ELR (cell line): Measurements from ENCODE around the gene MMP20.

ENCODE experiments used
- DNase-seq: peaks from one replicate; pipeline ENCODE4 v3.0.0-alpha.2; 2015; ENCODE audit warnings: low read depth

Gene MMP20

DNA sequence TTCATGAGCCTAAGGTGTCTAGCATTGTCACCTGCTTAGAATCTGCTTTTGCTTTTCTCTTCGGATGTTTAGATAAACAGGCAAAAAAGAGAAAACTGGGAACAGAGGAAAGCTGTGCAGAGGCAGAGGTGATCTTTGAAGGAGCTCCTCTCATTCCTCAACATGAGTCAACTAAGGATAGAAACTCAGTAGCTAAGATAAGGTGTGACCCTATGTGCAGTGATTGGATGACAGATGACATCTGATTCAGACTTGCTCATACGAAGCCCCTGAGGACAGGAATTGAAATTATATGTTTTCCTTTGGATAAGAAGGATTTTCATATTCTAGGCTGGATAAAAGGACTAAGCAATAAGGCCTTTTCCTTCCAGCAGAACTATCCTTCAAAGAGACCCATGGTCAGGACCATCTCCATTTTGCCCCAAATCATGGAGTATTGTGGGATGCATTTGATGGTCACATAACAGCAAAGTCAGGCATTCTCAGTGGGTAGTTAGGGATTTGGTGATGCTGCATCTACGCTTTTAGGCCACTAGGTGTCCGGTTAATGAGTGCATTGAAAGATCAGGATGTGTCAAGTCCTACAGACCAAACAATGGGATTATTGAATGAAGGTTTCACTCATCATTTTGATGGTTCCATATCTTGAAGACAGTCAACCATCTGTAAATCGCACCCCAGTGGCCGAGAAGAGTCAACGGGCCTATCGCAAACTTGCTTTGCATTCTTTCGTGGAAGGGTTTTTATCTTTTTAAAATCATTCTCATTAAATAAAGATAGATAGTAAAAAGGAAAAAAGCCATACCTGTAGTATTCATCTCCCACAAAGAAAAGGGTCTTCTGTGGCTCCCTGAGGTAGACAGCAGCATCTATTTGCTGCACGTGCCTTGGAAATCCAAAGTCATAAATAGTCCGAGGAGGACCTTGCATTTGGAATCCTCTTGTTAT, 32.2 kb downstream of the MMP20 start:
- peak; percentile 63 for DNase-seq

DNA sequence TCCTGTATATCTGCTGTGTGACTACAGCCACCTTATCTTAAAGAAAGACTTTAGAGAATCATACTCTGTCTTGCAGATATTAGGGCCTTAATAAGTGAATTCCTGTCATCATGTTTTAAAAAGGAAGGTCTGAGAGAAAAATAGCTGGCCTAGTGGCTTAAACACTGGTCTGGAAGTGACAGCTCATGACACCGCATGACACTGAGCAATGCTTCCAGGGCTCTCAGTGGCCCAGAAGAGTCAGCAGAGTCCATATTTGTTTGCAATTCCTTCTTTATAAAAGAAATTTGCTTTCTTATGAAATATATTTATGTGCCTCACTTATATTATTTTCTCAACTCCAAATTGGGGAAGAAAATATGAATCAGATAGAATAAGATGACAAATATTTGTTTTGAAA, 33.0 kb downstream of the MMP20 start:
- DNase-seq = no peak

DNA sequence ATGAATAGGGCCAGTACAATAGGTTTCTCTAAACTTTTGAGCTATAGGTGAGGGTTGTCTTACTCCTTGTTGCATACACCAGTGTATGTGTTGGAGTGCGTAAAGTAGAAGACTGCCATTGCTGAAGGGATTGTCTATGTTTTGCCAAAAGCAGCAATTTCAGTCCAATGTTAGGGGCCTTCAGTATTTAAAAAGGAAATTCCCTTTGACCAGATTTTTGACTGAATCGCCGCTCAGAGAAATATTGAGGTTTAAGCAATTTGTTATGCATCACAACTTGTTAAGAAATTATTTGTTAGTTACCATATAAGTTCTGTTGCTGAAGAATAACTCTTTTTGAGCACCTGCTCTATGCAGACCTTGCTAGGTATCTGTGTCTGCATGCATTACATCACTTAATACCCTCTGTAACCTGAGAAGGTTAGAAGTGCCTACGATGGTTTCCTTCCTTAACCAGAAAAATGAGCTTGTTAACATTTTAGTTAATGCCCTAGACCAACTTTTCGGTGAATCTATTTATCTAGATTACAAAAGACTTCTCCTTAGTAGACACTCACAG, 33.9 kb downstream of the MMP20 start:
- no peak for DNase-seq

DNA sequence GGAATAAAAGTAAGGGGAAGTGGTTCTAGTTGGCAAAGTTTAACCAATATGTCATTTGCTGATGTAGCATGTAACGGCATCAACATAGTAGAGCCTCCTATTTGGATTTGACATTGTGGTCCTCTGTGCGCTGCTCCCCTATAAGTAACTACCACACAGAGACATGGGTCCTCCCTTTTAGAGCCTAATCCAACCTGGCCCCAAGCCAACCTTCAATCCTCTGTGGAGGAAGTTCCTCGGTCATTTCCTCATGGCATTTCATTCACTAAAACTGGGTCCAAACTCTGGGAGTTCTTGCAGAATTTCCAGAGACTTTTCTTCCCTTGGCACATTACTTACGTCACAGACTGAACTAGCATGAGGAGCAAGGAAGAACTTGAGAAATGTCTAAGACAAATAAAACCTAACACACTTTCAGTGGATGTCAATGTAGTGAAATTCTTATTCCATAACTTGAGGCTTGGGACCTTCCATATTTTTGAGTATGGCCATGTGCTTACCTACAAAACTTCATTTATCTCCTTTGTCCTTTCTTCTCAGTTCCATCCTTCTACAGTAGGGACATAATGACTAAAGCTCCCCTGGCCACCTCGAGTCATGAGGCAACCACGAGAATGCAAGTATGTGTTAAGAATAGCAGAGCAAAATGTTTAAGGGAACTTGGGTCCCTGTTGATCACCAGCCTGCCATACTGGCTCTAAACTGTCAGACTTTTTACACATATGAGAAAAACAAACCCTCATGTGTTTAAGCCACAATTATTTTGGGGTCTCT, 34.7 kb downstream of the MMP20 start:
- DNase-seq = no peak

DNA sequence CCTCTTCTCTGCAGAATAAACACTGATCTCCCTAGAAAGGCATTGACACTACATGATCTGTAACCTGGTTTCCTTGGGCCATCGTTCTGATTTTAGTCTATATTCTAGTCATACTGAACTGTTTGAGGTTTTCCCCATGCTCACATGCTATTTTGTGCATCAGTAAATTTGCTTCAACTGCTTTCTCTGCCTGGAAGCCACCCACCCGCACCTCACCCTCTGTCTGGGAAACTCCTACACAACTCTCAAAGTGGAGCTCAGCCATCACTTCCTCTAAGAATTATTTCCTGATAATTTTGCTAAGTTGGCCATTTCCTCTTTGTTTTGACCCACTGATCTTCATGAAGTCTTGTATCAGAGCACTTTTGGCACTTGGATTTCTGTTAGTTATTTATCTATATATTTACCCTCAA, 36.1 kb downstream of the MMP20 start:
- no peak for DNase-seq

DNA sequence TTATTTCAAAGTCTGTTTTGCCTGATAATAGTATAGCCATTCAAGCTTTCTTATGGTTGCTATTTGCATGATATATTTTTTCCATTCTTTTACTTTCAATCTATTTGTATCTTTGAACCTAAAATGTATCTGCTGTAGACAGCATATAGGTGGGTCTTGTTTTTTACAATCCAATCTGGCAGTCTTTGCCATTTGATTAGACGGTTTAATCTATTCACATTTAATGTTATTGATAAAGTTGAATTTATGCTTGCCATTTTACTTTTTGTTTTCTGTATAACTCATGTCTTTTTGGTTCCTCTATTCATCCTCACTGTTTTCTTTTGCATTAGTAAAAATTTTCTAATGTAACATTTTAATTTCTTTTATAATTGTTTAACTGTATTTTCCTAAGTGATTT, 37.4 kb downstream of the MMP20 start:
- no peak for DNase-seq

DNA sequence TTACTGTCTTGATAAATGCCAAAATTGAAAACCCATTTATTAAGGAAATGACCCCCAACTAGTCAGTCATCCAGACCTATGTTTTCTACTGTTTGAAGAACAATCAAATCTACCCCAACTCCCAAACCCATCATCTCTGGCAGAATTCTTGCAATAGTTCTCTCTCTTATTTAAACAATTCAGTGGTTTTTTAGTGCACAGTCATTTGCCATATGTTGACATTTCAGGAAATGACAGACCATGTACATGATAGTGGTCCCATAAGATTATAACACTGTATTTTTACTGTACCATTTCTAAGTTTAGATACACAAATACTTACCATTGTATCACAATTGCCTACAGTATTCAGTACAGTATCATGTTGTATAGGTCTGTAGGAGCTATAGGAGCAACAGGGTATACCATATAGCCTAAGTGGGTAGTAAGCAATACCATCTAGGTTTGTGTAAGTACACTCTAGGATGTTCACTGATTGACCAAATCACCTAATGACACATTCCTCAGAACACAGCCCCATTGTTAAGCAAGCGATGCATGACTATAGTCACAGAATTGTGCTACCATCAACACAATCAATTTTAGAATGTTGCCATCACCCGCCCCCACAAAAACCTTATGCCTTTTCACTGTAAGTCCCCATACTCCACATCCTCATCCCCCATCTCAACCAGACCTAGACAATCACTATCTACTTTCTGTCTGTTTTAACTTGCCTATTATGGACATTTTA, 41.8 kb downstream of the MMP20 start:
- peak; percentile 14 for DNase-seq

DNA sequence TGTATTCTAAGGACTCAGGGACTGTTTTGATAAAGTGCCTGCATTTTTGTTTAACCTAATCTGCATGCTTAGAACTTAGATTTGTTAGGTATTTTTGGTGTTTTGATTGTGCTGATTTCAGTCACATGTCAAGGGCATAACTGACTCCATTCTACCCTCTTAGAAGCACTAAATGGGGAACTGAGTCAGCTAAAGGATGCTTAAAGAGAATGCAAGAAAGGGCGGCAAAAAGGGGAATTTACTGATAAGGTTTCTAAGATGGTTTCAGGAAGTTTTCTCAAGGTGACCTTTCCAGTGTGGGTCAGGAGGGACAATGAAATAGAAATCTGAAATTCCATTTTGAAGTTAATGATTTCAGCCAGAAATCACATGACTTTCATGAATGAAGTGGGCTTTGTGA, 43.0 kb downstream of the MMP20 start:
- no peak for DNase-seq

DNA sequence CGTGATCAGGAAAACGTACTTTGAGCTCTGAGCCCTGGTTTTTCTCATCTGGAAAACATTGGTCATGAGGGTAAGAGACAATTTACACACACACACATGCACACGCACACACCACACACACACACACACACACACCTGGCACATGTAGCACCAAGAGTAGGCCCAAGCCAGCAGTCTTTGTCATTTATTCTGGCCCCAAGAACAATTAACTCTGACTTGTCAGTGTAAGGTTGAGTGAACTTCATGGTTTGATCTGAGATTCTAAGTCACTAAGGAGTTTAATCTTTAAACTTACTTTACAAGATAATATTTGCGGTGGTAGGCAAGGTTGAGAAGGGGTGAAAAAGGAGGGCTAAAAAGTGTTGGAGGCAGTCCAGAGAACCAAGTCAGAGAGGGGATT, 44.1 kb downstream of the MMP20 start:
- DNase-seq = no peak

DNA sequence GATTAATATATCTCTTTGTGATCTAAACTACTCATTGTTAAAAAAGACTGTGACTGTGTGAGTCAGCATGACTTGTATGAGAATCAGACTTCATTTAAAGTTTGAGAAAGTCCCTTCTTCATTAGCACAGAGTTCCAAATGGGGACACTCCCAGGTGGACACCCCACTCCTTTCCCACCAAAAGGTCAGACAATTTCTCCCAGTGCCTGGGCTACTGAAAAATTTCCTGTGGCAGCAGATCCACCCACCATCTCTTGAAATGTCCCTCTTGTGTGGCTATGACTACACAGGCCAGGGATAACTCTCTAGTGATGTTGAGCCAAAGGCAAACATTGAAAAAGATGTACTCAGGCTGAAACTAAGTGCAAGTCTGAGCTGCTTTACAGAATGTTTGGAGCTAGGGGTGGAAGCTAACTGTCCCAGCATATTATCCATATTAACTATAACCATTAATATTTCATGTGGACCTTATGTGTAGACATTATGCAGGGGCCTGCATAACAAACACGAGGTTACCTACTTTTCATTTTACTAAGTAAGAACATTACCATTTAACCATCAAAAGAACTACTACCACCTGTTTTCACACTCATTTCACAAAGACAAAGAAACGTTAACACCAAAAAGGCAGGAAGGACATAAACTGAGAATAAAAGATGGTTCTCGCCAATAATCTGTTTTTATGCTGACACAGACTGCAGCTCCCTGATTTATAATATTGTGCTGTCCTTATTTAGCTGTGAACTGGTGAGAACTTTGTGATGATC, 44.8 kb downstream of the MMP20 start:
- DNase-seq = peak; percentile 50

DNA sequence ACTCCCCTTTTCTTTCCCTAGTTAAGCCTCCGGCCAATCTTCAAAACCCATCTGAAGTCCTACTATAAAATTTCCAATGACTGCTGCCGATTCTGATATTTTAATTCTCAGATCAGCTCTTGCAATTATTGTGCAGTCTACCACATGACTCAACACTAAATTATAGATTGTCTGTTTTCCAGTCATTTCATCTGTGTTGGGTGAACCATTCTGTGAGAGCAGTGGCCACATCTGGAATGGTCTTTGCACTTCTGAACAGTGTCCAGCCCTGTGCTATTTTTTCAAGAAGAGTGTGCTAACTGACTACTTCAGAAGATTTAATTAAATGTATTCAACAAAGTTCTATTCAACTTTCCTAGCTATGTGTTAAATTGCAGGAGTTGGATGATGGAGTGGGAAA, 47.4 kb downstream of the MMP20 start:
- no peak for DNase-seq

DNA sequence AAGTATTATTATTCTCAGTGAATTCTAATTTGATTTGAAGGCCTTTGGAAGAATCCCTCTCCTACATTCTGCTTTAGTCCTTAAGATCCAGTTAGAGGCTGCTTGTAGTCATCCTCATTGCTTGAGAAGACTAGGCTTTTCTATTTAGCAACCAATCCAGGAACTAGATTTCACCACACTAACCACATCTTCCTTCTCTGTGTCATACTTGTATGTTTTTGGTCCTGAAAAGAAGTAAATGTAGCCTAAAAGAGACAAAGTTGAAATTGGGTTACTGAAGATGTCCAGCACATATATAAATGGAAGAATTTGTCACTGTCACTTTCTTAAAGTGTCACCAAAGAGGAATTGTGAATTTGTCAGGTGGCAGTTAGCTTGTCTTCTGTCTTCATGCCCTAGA, 48.0 kb downstream of the MMP20 start:
- DNase-seq = peak; percentile 34

DNA sequence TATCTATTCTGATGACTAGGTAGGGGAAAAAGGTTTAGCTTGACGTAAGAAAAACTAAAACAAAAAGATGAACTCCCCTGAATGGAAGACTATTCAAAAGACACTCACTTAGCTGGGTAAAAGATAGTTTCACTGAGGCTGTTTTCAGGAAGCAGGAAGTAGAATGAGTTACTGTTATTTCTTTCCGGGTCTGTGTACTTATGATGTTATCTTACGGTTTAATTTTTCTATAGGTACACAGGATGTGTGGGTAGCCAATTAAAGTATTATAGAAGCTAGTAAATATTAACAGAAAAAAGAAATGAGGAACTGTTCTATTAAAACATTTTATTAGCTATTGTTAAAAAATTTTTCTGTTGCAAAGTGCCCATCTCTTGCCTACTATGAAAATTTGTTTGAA, 48.8 kb downstream of the MMP20 start:
- DNase-seq = no peak

DNA sequence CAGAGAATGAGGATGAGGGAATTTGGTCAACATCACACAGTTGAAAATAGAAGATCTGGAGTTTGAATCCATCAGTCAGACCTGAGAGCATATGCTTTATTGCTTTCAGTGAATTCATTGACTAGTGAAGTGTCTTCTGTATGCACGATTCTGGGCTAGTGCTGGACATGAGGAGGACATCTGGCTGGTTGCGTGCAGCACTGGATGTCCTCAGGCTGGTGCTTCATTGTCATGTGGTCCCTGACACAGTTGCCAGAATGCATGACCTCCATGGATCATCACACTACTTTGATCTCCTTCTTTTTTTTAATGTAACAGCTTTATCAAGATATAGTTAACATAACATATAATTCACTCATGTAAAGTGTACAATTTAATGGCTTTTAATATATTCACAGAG, 50.1 kb downstream of the MMP20 start:
- no peak for DNase-seq

DNA sequence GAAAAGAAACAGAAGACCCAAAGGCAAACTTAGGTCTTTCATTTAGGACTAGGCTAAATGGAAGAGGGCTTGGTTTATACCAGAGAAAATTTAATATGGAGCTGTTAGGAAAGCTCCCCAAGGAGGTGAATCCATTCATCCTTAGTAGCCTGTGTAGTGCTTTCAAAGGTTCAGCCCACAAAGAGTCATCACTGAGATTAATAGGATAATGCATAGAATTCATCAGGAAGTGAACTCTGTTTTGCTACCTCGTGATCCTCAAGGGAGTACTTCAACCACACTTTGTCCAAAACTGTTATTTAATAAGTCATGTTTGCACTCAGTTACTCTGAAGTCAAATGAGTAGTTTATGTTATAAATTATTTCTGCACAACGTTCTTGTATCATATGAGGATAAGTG, 51.3 kb downstream of the MMP20 start:
- no peak for DNase-seq

DNA sequence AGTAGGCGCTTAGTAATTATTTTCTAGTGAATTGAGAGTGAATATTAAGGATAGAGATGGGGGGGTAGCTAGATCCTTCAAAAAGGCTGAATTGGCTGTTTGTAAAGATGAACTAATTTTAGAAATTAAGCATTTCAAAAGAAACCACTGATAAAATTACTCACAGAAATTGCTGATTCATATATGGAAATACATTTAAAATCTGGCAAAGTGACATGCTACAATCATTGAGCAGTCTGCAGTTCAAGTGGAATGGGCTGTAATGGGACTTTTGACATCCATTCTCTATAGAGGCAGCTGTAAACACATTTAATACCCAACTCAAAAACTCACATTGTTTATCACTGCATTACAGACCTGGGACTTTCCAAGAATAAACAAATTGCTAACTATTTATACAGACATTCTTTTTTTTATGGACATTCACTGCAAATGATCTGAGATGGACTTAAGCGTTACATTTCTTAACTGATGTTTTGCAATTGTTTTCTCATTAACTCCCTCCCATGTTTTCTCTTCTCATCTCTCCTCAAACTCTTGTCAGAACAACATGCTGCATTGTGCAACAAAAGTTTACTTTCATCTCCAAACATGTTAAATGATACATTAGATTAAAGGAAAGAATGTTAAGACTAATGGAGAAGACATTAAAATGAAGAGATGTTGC, 52.4 kb downstream of the MMP20 start:
- no peak for DNase-seq

DNA sequence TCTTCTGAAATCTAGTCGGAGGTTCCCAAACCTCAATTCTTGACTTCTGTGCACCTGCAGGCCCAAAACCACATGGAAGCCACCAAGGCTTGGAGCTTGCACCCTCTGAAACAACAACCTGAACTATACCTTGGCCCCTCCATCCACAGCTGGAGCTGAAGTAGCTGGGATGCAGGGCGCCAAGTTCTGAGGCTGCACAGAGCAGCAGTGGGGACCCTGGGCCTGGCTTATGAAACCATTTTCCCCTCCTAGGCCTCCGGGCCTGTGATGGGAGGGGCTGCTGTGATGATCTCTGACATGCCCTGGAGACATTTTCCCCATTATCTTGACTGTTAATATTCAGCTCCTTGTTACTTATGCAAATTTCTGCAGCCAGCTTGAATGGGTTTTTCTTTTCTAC, 56.3 kb downstream of the MMP20 start:
- no peak for DNase-seq

DNA sequence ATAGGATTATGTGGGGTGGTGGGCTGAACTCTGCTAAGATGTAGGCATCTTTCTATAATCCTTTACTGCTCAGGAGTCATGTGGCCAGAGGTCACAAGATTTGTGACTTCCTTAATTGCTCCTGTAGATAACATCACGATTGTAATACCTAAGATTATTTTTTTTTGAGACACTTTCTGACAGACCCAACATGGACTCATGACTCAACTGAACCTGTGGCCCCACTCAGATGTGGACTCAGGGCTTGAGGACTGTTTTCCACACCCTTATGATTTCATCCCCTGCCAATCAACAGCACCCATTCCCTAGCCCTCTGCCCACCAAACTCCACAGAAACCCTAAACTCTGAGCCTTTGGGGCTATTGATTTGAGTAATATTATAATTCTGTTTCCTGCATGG, 59.0 kb downstream of the MMP20 start:
- DNase-seq = no peak

DNA sequence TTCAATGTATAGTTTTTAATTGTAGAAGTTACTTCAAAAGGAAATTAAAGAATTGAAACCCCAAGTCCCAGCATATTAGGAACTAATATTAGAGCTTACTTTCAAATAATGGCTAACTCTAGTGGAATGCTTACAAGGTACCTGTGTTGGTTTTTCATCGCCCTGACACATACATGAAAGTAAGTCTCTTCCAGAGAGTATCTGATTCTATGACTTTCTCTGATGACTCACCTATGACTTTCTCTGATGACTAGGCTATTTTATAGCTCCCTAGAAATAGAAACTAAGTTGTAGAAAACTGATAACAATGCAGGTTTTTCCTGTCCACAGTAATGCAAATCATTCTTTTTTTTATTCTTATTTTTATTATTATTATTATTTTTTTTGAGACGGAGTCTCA, 61.0 kb downstream of the MMP20 start:
- DNase-seq = peak; percentile 94

DNA sequence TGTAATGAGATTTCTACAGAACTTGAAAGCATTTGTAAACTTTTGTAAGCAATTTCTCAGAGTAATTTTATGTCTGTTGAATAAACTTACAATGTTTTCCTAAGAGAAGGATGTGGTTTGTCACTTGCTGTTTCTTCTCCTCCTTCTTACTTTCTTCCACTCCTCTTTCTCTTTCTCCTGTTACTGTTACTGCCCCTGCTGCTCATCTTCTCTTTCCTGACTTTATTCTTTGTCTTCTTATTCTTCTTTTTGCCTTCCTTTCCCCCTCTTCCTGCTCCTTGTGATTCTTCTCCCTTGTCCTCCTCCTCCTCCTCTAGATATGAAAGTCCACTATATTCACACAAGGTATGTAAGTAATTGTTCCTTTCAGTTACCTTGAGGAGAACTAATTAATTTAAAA, 63.5 kb downstream of the MMP20 start:
- no peak for DNase-seq

DNA sequence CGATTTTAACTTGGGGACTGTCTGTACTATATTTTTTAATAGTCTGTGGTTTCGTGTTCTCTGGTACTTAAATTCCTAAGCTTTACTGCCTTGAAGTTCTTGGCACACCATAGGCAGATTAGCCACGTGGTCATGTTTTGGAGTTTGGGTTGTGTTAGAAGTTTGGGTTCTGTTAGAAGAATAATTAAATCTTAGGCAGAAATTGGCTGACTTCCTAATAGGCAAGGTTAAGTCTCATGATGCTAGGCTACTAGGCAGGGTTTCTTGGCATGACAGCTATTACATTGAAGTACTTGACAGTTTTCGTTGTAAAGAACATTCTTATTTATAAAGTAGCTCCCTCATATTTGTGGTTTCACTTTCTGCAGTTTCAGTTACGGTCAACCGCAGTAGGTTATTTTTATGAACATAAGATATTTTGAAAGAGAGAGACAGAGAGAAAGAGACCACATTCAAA, 64.5 kb downstream of the MMP20 start:
- peak; percentile 46 for DNase-seq
